22Rv1 (cell line): ENCODE measurements around the gene GLP1R.

Experiments used
- CTCF ChIP-seq: fragments of 450-650 bp; IDR thresholded peaks from 2 replicates; pipeline ENCODE4 v1.5.1; 2017; ENCODE audit warnings: mild to moderate bottlenecking
- ZFX ChIP-seq: fragments of 450-650 bp; IDR thresholded peaks from 2 replicates; pipeline ENCODE4 v1.6.1; 2017; ENCODE audit warnings: antibody characterized with exemption, borderline replicate concordance

- TF ChIP-seq CTCF (no peak), ZFX (no peak)
These were observed 43.5 kb downstream of the GLP1R start for GRCh38 chr6:39092124-39092523.
